Activated CD8-positive, alpha-beta memory T cell treated with anti-CD3 and anti-CD28 coated beads, Interleukin-2, amount 50 U/mL, for 48 hours (primary cell): ENCODE results near the gene PPIB.

Experiments
- DNase-seq: peaks from one replicate; pipeline ENCODE4 v3.0.0-alpha.2; 2020

The PPIB gene

GRCh38 chr15:64162869-64163658 lies at the start of gene PPIB:
TSS of gene PPIB (minus strand) at chr15:64163022. CDS start at chr15:64162986, 36 bp downstream.
- peak; percentile 97 for DNase-seq

GRCh38 chr15:64211696-64212095 lies 48.9 kb upstream of the PPIB start:
- DNase-seq = no peak

GRCh38 chr15:64210371-64210770 lies 47.5 kb upstream of the PPIB start:
- no peak for DNase-seq

- no peak for DNase-seq
Measured at GRCh38 chr15:64209680-64210334, 47.0 kb upstream of the PPIB start.

GRCh38 chr15:64205202-64205601 lies 42.4 kb upstream of the PPIB start:
- DNase-seq = no peak

- no peak for DNase-seq
Measured at GRCh38 chr15:64197425-64197824, 34.6 kb upstream of the PPIB start.

GRCh38 chr15:64193971-64194370 lies 31.1 kb upstream of the PPIB start:
- DNase-seq = no peak

GRCh38 chr15:64191971-64192830 lies 29.4 kb upstream of the PPIB start:
- no peak for DNase-seq

- no peak for DNase-seq
Measured at GRCh38 chr15:64187396-64188191, 24.8 kb upstream of the PPIB start.

GRCh38 chr15:64185146-64185911 lies 22.5 kb upstream of the PPIB start:
- no peak for DNase-seq

GRCh38 chr15:64182859-64183370 lies 20.1 kb upstream of the PPIB start:
- no peak for DNase-seq

- DNase-seq = no peak
Measured at GRCh38 chr15:64180235-64180824, 17.5 kb upstream of the PPIB start.

- DNase-seq = no peak
Measured at GRCh38 chr15:64166102-64166890, 3.5 kb upstream of the PPIB start.

- DNase-seq = no peak
Measured at GRCh38 chr15:64164436-64164835, 1.6 kb upstream of the PPIB start.

- DNase-seq = no peak
Measured at GRCh38 chr15:64163659-64164362, 989 bp upstream of the PPIB start.

GRCh38 chr15:64162478-64162868 lies 349 bp downstream of the PPIB start:
- DNase-seq = no peak

GRCh38 chr15:64161688-64162477 lies 939 bp downstream of the PPIB start:
- no peak for DNase-seq

- DNase-seq = peak; percentile 44
Measured at GRCh38 chr15:64158363-64159134, 4.3 kb downstream of the PPIB start.
